HEK293 (cell line): ENCODE measurements around the gene FOXF2.

Experiments
- CTCF ChIP-seq: fragments of 450-650 bp; formaldehyde crosslinking; IDR thresholded peaks from 2 replicates; pipeline ENCODE4 v1.5.1; 2016; ENCODE audit warnings: missing biosample characterization, missing genetic modification characterization
- PBX3 ChIP-seq: sonication (generic); formaldehyde crosslinking; IDR thresholded peaks from 2 replicates; pipeline ENCODE4 v1.8.1; 2022; ENCODE audit warnings: mild to moderate bottlenecking, moderate library complexity, missing genetic modification reagents
- SP7 ChIP-seq: fragments of 450-650 bp; formaldehyde crosslinking; IDR thresholded peaks from 2 replicates; pipeline ENCODE4 v1.5.1; 2016; ENCODE audit warnings: missing biosample characterization, missing genetic modification characterization
- ZBTB11 ChIP-seq: fragments of 450-650 bp; formaldehyde crosslinking; conservative IDR thresholded peaks from 2 replicates; pipeline ENCODE4 v1.5.1; 2016; ENCODE audit warnings: low read depth, missing biosample characterization, missing genetic modification characterization
- ZBTB8A ChIP-seq: fragments of 450-650 bp; formaldehyde crosslinking; IDR thresholded peaks from 2 replicates; pipeline ENCODE4 v1.5.1; 2016; ENCODE audit warnings: missing biosample characterization, missing genetic modification characterization
- ZFP37 ChIP-seq: fragments of 450-650 bp; formaldehyde crosslinking; IDR thresholded peaks from 2 replicates; pipeline ENCODE4 v1.5.1; 2016; ENCODE audit warnings: missing biosample characterization, missing genetic modification characterization
- ZNF148 ChIP-seq: fragments of 450-650 bp; formaldehyde crosslinking; IDR thresholded peaks from 2 replicates; pipeline ENCODE4 v1.5.0; 2017; ENCODE audit warnings: missing biosample characterization, missing genetic modification characterization, borderline replicate concordance
- ZNF184 ChIP-seq: fragments of 450-650 bp; IDR thresholded peaks from 2 replicates; pipeline ENCODE4 v1.5.1; 2018; ENCODE audit warnings: missing biosample characterization, mild to moderate bottlenecking, missing genetic modification characterization
- ZNF23 ChIP-seq: fragments of 450-650 bp; formaldehyde crosslinking; IDR thresholded peaks from 2 replicates; pipeline ENCODE4 v1.5.1; 2016; ENCODE audit warnings: missing biosample characterization, missing genetic modification characterization, borderline replicate concordance
- ZNF518A ChIP-seq: fragments of 450-650 bp; formaldehyde crosslinking; conservative IDR thresholded peaks from 2 replicates; pipeline ENCODE4 v1.5.1; 2016; ENCODE audit warnings: low read depth, missing biosample characterization, missing genetic modification characterization
- ZNF747 ChIP-seq: fragments of 450-650 bp; formaldehyde crosslinking; IDR thresholded peaks from 2 replicates; pipeline ENCODE4 v1.5.1; 2016; ENCODE audit warnings: missing biosample characterization, missing genetic modification characterization
- ZNF76 ChIP-seq: fragments of 450-650 bp; formaldehyde crosslinking; IDR thresholded peaks from 2 replicates; pipeline ENCODE4; 2016; ENCODE audit warnings: low read depth, missing biosample characterization, missing genetic modification characterization, borderline replicate concordance
- ZNF792 ChIP-seq: fragments of 450-650 bp; formaldehyde crosslinking; IDR thresholded peaks from 2 replicates; pipeline ENCODE4 v1.5.1; 2016; ENCODE audit warnings: missing biosample characterization, missing genetic modification characterization

GRCh38 chr6:1363298-1363697 lies 26.1 kb upstream of the FOXF2 start:
- TF ChIP-seq CTCF (tag by site-specific recombination) (no peak), PBX3 (CRISPR knock-in tag) (no peak), ZNF184 (no peak), ZNF747 (no peak), ZBTB11 (no peak), ZNF518A (tag by site-specific recombination) (no peak), ZNF76 (tag by site-specific recombination) (no peak), ZBTB8A (tag by site-specific recombination) (no peak), SP7 (tag by site-specific recombination) (no peak), ZFP37 (tag by site-specific recombination) (no peak), ZNF148 (tag by site-specific recombination) (no peak), ZNF792 (tag by site-specific recombination) (no peak), ZNF23 (no peak)
